ENCODE data around the gene ADAM8. TPM values are rescaled to one million over a fixed set of nuclear protein-coding genes. Genes with fewer than 3 reads are reported as not detected.

ADAM8 gene
- total and polyA plus RNA-seq, 4 experiments from 2014 or later = 63.9 to 97.8 (median 88.8) TPM

- no peaks in the 10 kb centered on the region for H3K9me3 ChIP-seq (ENCODE audit: control insufficient read depth in 1 of 2, low read length in 2 of 2)
- POLR2A ChIA-PET (ENCODE audit: partially characterized antibody) = interaction anchor here (0.6 to 11.6 kb wide), 5 partner anchors 17 to 95 kb away, joined by 3 to 236 read pairs (median 5); partner anchors contain the start of genes CALY, ECHS1, TUBGCP2 and ZNF511
- peak overlapping the region in 1 of 2 donors; percentile 3 for H3K4me3 ChIP-seq (ENCODE audit: low read length in 2 of 2)
- H3K27ac ChIP-seq (ENCODE audit: low read depth, low read length) = peak overlapping the region; percentile 99
- CTCF ChIA-PET (ENCODE audit: partially characterized antibody) = interaction anchor here (0.9 to 3.1 kb wide), 10 partner anchors 11 to 135 kb away, joined by 3 to 16 read pairs (median 6); no protein-coding TSS in a partner anchor
- intact Hi-C loops (cut with micrococcal nuclease) = no loop called here
- Mint-ChIP-seq H3K4me3 (peak overlapping the region; percentile 80 to 96 (median 89)), H3K36me3 (peaks cover 7 to 37% of the 10 kb centered on the region in 2 donors), H3K27me3 (no peaks in the 10 kb centered on the region), H3K27ac (peak overlapping the region; percentile 95 to 99 (median 98)), H3K9me3 (no peaks in the 10 kb centered on the region), H3K4me1 (peaks cover 15 to 48% (median 35%) of the 10 kb centered on the region in 4 donors)
- no peaks in the 10 kb centered on the region for H3K27me3 ChIP-seq (ENCODE audit: insufficient read depth, low read length)
- H3K36me3 ChIP-seq (ENCODE audit: insufficient read depth, low read length) = peaks cover 26% of the 10 kb centered on the region
- peaks cover 50% of the 10 kb centered on the region for H3K4me1 ChIP-seq (ENCODE audit: insufficient read depth, low read length)
- DNase-seq = peak in 1 of 5 donors; percentile 44
These were observed 1.4 kb upstream of the ADAM8 start for GRCh38 chr10:133277993-133278576.

- peak overlapping the region; percentile 75 to 96 (median 89) for H3K4me3 Mint-ChIP-seq
- peak overlapping the region; percentile 99 for H3K27ac ChIP-seq (ENCODE audit: low read depth, low read length)
- peak in 1 of 5 donors; percentile 39 for DNase-seq
- peaks cover 15 to 48% (median 35%) of the 10 kb centered on the region in 4 donors for H3K4me1 Mint-ChIP-seq
- no peaks in the 10 kb centered on the region for H3K9me3 ChIP-seq (ENCODE audit: control insufficient read depth in 1 of 2, low read length in 2 of 2)
- ChIA-PET CTCF (ENCODE audit: partially characterized antibody) (interaction anchor here (0.9 to 3.4 kb wide), 7 partner anchors 13 to 134 kb away, joined by 5 to 19 read pairs (median 8); no protein-coding TSS in a partner anchor), POLR2A (ENCODE audit: partially characterized antibody) (interaction anchor here (2.2 to 11.6 kb wide), 3 partner anchors 16 to 96 kb away, joined by 5 to 236 read pairs (median 18); partner anchors contain the start of genes ECHS1, TUBGCP2 and ZNF511)
- H3K4me3 ChIP-seq (ENCODE audit: low read length in 2 of 2) = no peak overlapping the region
- peaks cover 50% of the 10 kb centered on the region for H3K4me1 ChIP-seq (ENCODE audit: insufficient read depth, low read length)
- no peaks in the 10 kb centered on the region for H3K27me3 ChIP-seq (ENCODE audit: insufficient read depth, low read length)
- peaks cover 7 to 34% of the 10 kb centered on the region in 2 donors for H3K36me3 Mint-ChIP-seq
- no peaks in the 10 kb centered on the region for H3K9me3 Mint-ChIP-seq
- H3K36me3 ChIP-seq (ENCODE audit: insufficient read depth, low read length) = peaks cover 27% of the 10 kb centered on the region
- intact Hi-C loops (cut with micrococcal nuclease) = no loop called here
- no peaks in the 10 kb centered on the region for H3K27me3 Mint-ChIP-seq
- H3K27ac Mint-ChIP-seq = peak overlapping the region; percentile 95 to 99 (median 98)
These were observed 767 bp upstream of the ADAM8 start for GRCh38 chr10:133277277-133277992.

- H3K4me1 ChIP-seq (ENCODE audit: insufficient read depth, low read length) = peaks cover 50% of the 10 kb centered on the region
These were observed 601 bp downstream of the ADAM8 start for GRCh38 chr10:133276100-133276434.

GRCh38 chr10:133275684-133276092 lies 980 bp downstream of the ADAM8 start:
- H3K4me1 Mint-ChIP-seq = peaks cover 15 to 53% (median 35%) of the 10 kb centered on the region in 4 donors

More at GRCh38 chr10:133276100-133276434, 601 bp downstream of the ADAM8 start:
- no peaks in the 10 kb centered on the region for H3K27me3 ChIP-seq (ENCODE audit: insufficient read depth, low read length)
- Mint-ChIP-seq H3K4me3 (peak overlapping the region; percentile 90 to 94 (median 92)), H3K36me3 (peaks cover 0 to 31% of the 10 kb centered on the region in 2 donors), H3K9me3 (no peaks in the 10 kb centered on the region), H3K27ac (peak overlapping the region; percentile 94 to 98 (median 97)), H3K4me1 (peaks cover 15 to 53% (median 35%) of the 10 kb centered on the region in 4 donors), H3K27me3 (no peaks in the 10 kb centered on the region)
- H3K36me3 ChIP-seq (ENCODE audit: insufficient read depth, low read length) = peaks cover 19% of the 10 kb centered on the region
- peak overlapping the region; percentile 99 for H3K27ac ChIP-seq (ENCODE audit: low read depth, low read length)
- H3K9me3 ChIP-seq (ENCODE audit: control insufficient read depth in 1 of 2, low read length in 2 of 2) = no peaks in the 10 kb centered on the region
- H3K4me3 ChIP-seq (ENCODE audit: low read length in 2 of 2) = peak overlapping the region; percentile 91 to 92
- DNase-seq = no peak
- ChIA-PET POLR2A (ENCODE audit: partially characterized antibody) (interaction anchor here (1.0 to 11.6 kb wide), 5 partner anchors 15 to 114 kb away, joined by 3 to 236 read pairs (median 6); partner anchors contain the start of gene CALY), CTCF (ENCODE audit: partially characterized antibody) (interaction anchor here (1.0 to 3.4 kb wide), 5 partner anchors 12 to 54 kb away, joined by 4 to 19 read pairs (median 5); no protein-coding TSS in a partner anchor)
- intact Hi-C loops (cut with micrococcal nuclease) = no loop called here

GRCh38 chr10:133274751-133275683 lies 1.7 kb downstream of the ADAM8 start:
- H3K9me3 ChIP-seq (ENCODE audit: control insufficient read depth in 1 of 2, low read length in 2 of 2) = no peaks in the 10 kb centered on the region
- intact Hi-C loops (cut with micrococcal nuclease) = loop anchor here (1.0 to 2.0 kb wide), 4 partner anchors 11 to 131 kb away; partner anchors contain the start of genes TUBGCP2 and ZNF511
- peak overlapping the region; percentile 91 to 92 for H3K4me3 ChIP-seq (ENCODE audit: low read length in 2 of 2)
- Mint-ChIP-seq H3K27me3 (no peaks in the 10 kb centered on the region), H3K9me3 (no peaks in the 10 kb centered on the region), H3K4me1 (peaks cover 15 to 51% (median 34%) of the 10 kb centered on the region in 4 donors), H3K27ac (peak overlapping the region; percentile 94 to 98 (median 97)), H3K4me3 (peak overlapping the region; percentile 90 to 94 (median 92)), H3K36me3 (peaks cover 0 to 36% of the 10 kb centered on the region in 2 donors)
- peak; percentile 80 to 96 (median 81) for DNase-seq
- no peaks in the 10 kb centered on the region for H3K27me3 ChIP-seq (ENCODE audit: insufficient read depth, low read length)
- H3K27ac ChIP-seq (ENCODE audit: low read depth, low read length) = peak overlapping the region; percentile 99
- ChIA-PET POLR2A (ENCODE audit: partially characterized antibody) (interaction anchor here (0.7 to 11.6 kb wide), 6 partner anchors 13 to 115 kb away, joined by 3 to 236 read pairs (median 5); partner anchors contain the start of gene CALY), CTCF (ENCODE audit: partially characterized antibody) (interaction anchor here (1.1 to 3.4 kb wide), 6 partner anchors 11 to 132 kb away, joined by 3 to 19 read pairs (median 6); no protein-coding TSS in a partner anchor)
- peaks cover 29% of the 10 kb centered on the region for H3K36me3 ChIP-seq (ENCODE audit: insufficient read depth, low read length)
- H3K4me1 ChIP-seq (ENCODE audit: insufficient read depth, low read length) = peaks cover 50% of the 10 kb centered on the region

More at GRCh38 chr10:133275684-133276092, 980 bp downstream of the ADAM8 start:
- peaks cover 50% of the 10 kb centered on the region for H3K4me1 ChIP-seq (ENCODE audit: insufficient read depth, low read length)
- H3K9me3 ChIP-seq (ENCODE audit: control insufficient read depth in 1 of 2, low read length in 2 of 2) = no peaks in the 10 kb centered on the region
- Mint-ChIP-seq H3K9me3 (no peaks in the 10 kb centered on the region), H3K27ac (peak overlapping the region; percentile 94 to 98 (median 97)), H3K4me3 (peak overlapping the region; percentile 90 to 94 (median 92)), H3K36me3 (peaks cover 0 to 33% of the 10 kb centered on the region in 2 donors), H3K27me3 (no peaks in the 10 kb centered on the region)
- intact Hi-C loops (cut with micrococcal nuclease) = loop anchor here (1.0 to 2.0 kb wide), 4 partner anchors 11 to 131 kb away; partner anchors contain the start of genes TUBGCP2 and ZNF511
- no peaks in the 10 kb centered on the region for H3K27me3 ChIP-seq (ENCODE audit: insufficient read depth, low read length)
- DNase-seq = peak in 4 of 5 donors; percentile 34 to 70 (median 43)
- peak overlapping the region; percentile 91 to 92 for H3K4me3 ChIP-seq (ENCODE audit: low read length in 2 of 2)
- peaks cover 22% of the 10 kb centered on the region for H3K36me3 ChIP-seq (ENCODE audit: insufficient read depth, low read length)
- peak overlapping the region; percentile 99 for H3K27ac ChIP-seq (ENCODE audit: low read depth, low read length)
- CTCF ChIA-PET (ENCODE audit: partially characterized antibody) = interaction anchor here (1.0 to 3.4 kb wide), 6 partner anchors 11 to 54 kb away, joined by 4 to 19 read pairs (median 6); no protein-coding TSS in a partner anchor
- POLR2A ChIA-PET (ENCODE audit: partially characterized antibody) = interaction anchor here (0.7 to 11.6 kb wide), 6 partner anchors 14 to 114 kb away, joined by 3 to 236 read pairs (median 5); partner anchors contain the start of gene CALY
